Naive thymus-derived CD4-positive, alpha-beta T cell (primary cell): ENCODE data around the gene PPCDC. TPM values are rescaled to one million over a fixed set of nuclear protein-coding genes. Genes with fewer than 3 reads are reported as not detected.
A peak's percentile ranks its signal among the peaks of the same experiment; 100 is the strongest.

Experiments used
- ATAC-seq: fragments of 150-1000 bp; cut with Tn5 transposase; 2 replicates; pipeline ENCODE4 v1.10.0; 2021; ENCODE audit warnings: mild to moderate bottlenecking, moderate library complexity
- CTCF ChIA-PET: fragments of 350-600 bp; sonication (Branson Sonifier 250); formaldehyde crosslinking; loops from one replicate; lab custom pipeline; 2021; ENCODE audit warnings: antibody characterized with exemption; lab: Charles Lee
- POLR2A ChIA-PET: fragments of 350-600 bp; sonication (Branson Sonifier 250); formaldehyde crosslinking; loops from one replicate; lab custom pipeline; 2021; ENCODE audit warnings: antibody characterized with exemption, inconsistent platforms; lab: Charles Lee
- DNase-seq, 9 donors: peaks; one replicate each; pipeline versions ENCODE4 v3.0.0 to v3.0.0-alpha.2; 2020 to 2022; ENCODE audit warnings: mixed read lengths in 1 of 9
- H3K27ac ChIP-seq: one replicate; pipeline ENCODE4 v1.7.0; 2013; ENCODE audit warnings: mild to moderate bottlenecking, low read depth, low read length, moderate library complexity
- H3K27me3 ChIP-seq, 2 donors: one replicate each; pipeline ENCODE4 v1.7.0; 2013; ENCODE audit warnings: low read length in 2 of 2, mild to moderate bottlenecking in 2 of 2, moderate library complexity in 2 of 2; ENCODE audit not compliant: control insufficient read depth in 2 of 2, insufficient read depth in 2 of 2
- H3K36me3 ChIP-seq, 3 experiments: 1 replicate in 2 of 3; 2 replicates in 1 of 3; pipeline ENCODE4 v1.7.0; 2013; ENCODE audit warnings: low read length in 3 of 3, mild to moderate bottlenecking in 3 of 3, moderate library complexity in 1 of 3; ENCODE audit not compliant: insufficient read depth in 3 of 3, control insufficient read depth in 2 of 3
- H3K4me1 ChIP-seq, 2 donors: one replicate each; pipeline ENCODE4 v1.7.0; 2013; ENCODE audit warnings: low read length in 2 of 2, mild to moderate bottlenecking in 2 of 2, moderate library complexity in 1 of 2; ENCODE audit not compliant: control insufficient read depth in 2 of 2, insufficient read depth in 2 of 2
- H3K4me3 ChIP-seq: 2 replicates; pipeline ENCODE4 v1.7.0; 2013; ENCODE audit warnings: mild to moderate bottlenecking, low read length
- H3K9me3 ChIP-seq, 3 experiments: 1 replicate in 2 of 3; 2 replicates in 1 of 3; pipeline ENCODE4 v1.7.0; 2013; ENCODE audit warnings: low read length in 3 of 3; ENCODE audit not compliant: control insufficient read depth in 2 of 3
- H3K27ac Mint-ChIP-seq, 9 donors: one replicate each; pipeline ENCODE4 v1.8.0; 2020 to 2022; ENCODE audit warnings: mixed read lengths in 9 of 9, mild to moderate bottlenecking in 8 of 9, moderate library complexity in 5 of 9, inconsistent platforms in 2 of 9
- H3K27me3 Mint-ChIP-seq, 5 donors: one replicate each; pipeline ENCODE4 v1.8.0; 2021 to 2022; ENCODE audit warnings: mixed read lengths in 5 of 5, mild to moderate bottlenecking in 1 of 5
- H3K36me3 Mint-ChIP-seq, 5 donors: one replicate each; pipeline ENCODE4 v1.8.0; 2020 to 2022; ENCODE audit warnings: mixed read lengths in 5 of 5, mild to moderate bottlenecking in 3 of 5, inconsistent platforms in 1 of 5
- H3K4me1 Mint-ChIP-seq, 7 donors: one replicate each; pipeline ENCODE4 v1.8.0; 2020 to 2022; ENCODE audit warnings: mixed read lengths in 7 of 7, mild to moderate bottlenecking in 3 of 7, inconsistent platforms in 1 of 7
- H3K4me3 Mint-ChIP-seq, 10 donors: one replicate each; pipeline ENCODE4 v1.8.0; 2020 to 2022; ENCODE audit warnings: mild to moderate bottlenecking in 10 of 10, mixed read lengths in 10 of 10, moderate library complexity in 6 of 10, inconsistent platforms in 2 of 10
- H3K9me3 Mint-ChIP-seq, 11 donors: one replicate each; pipeline ENCODE4 v1.8.0; 2020 to 2022; ENCODE audit warnings: mixed read lengths in 11 of 11, mild to moderate bottlenecking in 4 of 11, inconsistent platforms in 1 of 11, moderate library complexity in 1 of 11
- intact Hi-C, 2 donors: fragments of 100-400 bp; cut with micrococcal nuclease; formaldehyde crosslinking; loops; one replicate each; pipeline ENCODE4 v1.15.1; 2023
- polyA plus RNA-seq, 2 donors: library from polyadenylated mRNA; unstranded; fragments of 300-500 nt; fragmentation: Illumina TruSeq; gene quantifications; one replicate each; pipeline ENCODE4 v1.2.3, GENCODE V29; 2021
- total RNA-seq, 6 experiments: library from RNA in 5 of 6; stranded (reverse) in 5 of 6; gene quantifications; 1 replicate in 5 of 6; 2 replicates in 1 of 6; pipeline ENCODE4 v1.2.3 and lab custom pipeline; 2021 to 2026

The PPCDC gene
- total and polyA plus RNA-seq, 7 experiments from 2014 or later, result 11.7 to 31.3 (median 14.5) TPM

GRCh38 chr15:75042730-75043508 lies 19.5 kb downstream of the PPCDC start:
- Histone ChIP-seq H3K27me3 (no peaks in the 10 kb centered on the region), H3K4me1 (peaks cover 0 to 5% of the 10 kb centered on the region in 2 donors), H3K36me3 (peaks cover 0 to 29% (median 0%) of the 10 kb centered on the region in 3 experiments), H3K27ac (no peak overlapping the region), H3K4me3 (no peak overlapping the region), H3K9me3 (no peaks in the 10 kb centered on the region)
- peaks cover 0 to 86% (median 14%) of the 10 kb centered on the region in 7 donors for H3K4me1 Mint-ChIP-seq
- H3K4me3 Mint-ChIP-seq, result peak overlapping the region in 2 of 10 donors; percentile 48 to 79
- intact Hi-C loops, result loop anchor here (1.0 to 5.0 kb wide), 3 partner anchors 24 to 161 kb away; no protein-coding TSS in a partner anchor
- ATAC-seq, result peak; percentile 85
- peak in 3 of 9 donors; percentile 16 to 65 (median 45) for DNase-seq
- POLR2A ChIA-PET, result no interaction called here
- H3K36me3 Mint-ChIP-seq, result peaks cover 0 to 24% (median 8%) of the 10 kb centered on the region in 5 donors
- peak overlapping the region in 2 of 9 donors; percentile 28 to 84 for H3K27ac Mint-ChIP-seq
- H3K27me3 Mint-ChIP-seq, result no peaks in the 10 kb centered on the region
- CTCF ChIA-PET, result interaction anchor here (1.4 kb wide), 1 partner anchor 161 kb away, joined by 4 read pairs; no protein-coding TSS in a partner anchor
- no peaks in the 10 kb centered on the region for H3K9me3 Mint-ChIP-seq

- H3K4me3 ChIP-seq, result no peak overlapping the region
These were observed 20.3 kb downstream of the PPCDC start for GRCh38 chr15:75043509-75044257.

GRCh38 chr15:75044258-75044878 lies 21.0 kb downstream of the PPCDC start:
- peaks cover 4 to 32% (median 8%) of the 10 kb centered on the region in 5 donors for H3K36me3 Mint-ChIP-seq
- H3K4me3 Mint-ChIP-seq, result peak overlapping the region in 1 of 10 donors; percentile 79
- no peaks in the 10 kb centered on the region for H3K27me3 ChIP-seq
- ChIA-PET POLR2A (no interaction called here), CTCF (interaction anchor here (1.3 to 1.4 kb wide), 2 partner anchors 15 to 160 kb away, joined by 3 to 4 read pairs; no protein-coding TSS in a partner anchor)
- H3K4me1 ChIP-seq, result peaks cover 0 to 5% of the 10 kb centered on the region in 2 donors
- intact Hi-C loops, result loop anchor here in 1 of 2 donors (5.0 kb wide), 1 partner anchor 88 kb away; no protein-coding TSS in a partner anchor
- peaks cover 0 to 38% (median 0%) of the 10 kb centered on the region in 3 experiments for H3K36me3 ChIP-seq
- H3K27ac ChIP-seq, result no peak overlapping the region
- ATAC-seq (no peak), DNase-seq (no peak)
- no peak overlapping the region for H3K4me3 ChIP-seq
- H3K27me3 Mint-ChIP-seq, result no peaks in the 10 kb centered on the region
- no peaks in the 10 kb centered on the region for H3K9me3 ChIP-seq
- no peaks in the 10 kb centered on the region for H3K9me3 Mint-ChIP-seq
- H3K4me1 Mint-ChIP-seq, result peaks cover 0 to 75% (median 7%) of the 10 kb centered on the region in 7 donors
- peak overlapping the region in 2 of 9 donors; percentile 47 to 84 for H3K27ac Mint-ChIP-seq

More at GRCh38 chr15:75043509-75044257, 20.3 kb downstream of the PPCDC start:
- ChIA-PET CTCF (interaction anchor here (1.4 kb wide), 1 partner anchor 160 kb away, joined by 4 read pairs; no protein-coding TSS in a partner anchor), POLR2A (no interaction called here)
- H3K36me3 Mint-ChIP-seq, result peaks cover 3 to 28% (median 8%) of the 10 kb centered on the region in 5 donors
- peak overlapping the region in 1 of 9 donors; percentile 84 for H3K27ac Mint-ChIP-seq
- DNase-seq (peak in 1 of 9 donors; percentile 26), ATAC-seq (peak; percentile 65)
- Histone ChIP-seq H3K27ac (no peak overlapping the region), H3K36me3 (peaks cover 0 to 37% (median 0%) of the 10 kb centered on the region in 3 experiments), H3K27me3 (no peaks in the 10 kb centered on the region), H3K9me3 (no peaks in the 10 kb centered on the region), H3K4me1 (peaks cover 0 to 5% of the 10 kb centered on the region in 2 donors)
- intact Hi-C loops, result loop anchor here (1.0 to 5.0 kb wide), 3 partner anchors 24 to 161 kb away; no protein-coding TSS in a partner anchor
- peak overlapping the region in 1 of 10 donors; percentile 79 for H3K4me3 Mint-ChIP-seq
- no peaks in the 10 kb centered on the region for H3K27me3 Mint-ChIP-seq
- H3K9me3 Mint-ChIP-seq, result no peaks in the 10 kb centered on the region
- H3K4me1 Mint-ChIP-seq, result peaks cover 0 to 82% (median 14%) of the 10 kb centered on the region in 7 donors

- Histone ChIP-seq H3K4me1 (peaks cover 0 to 5% of the 10 kb centered on the region in 2 donors), H3K36me3 (peaks cover 0 to 38% (median 0%) of the 10 kb centered on the region in 3 experiments), H3K27ac (no peak overlapping the region), H3K27me3 (no peaks in the 10 kb centered on the region), H3K9me3 (no peaks in the 10 kb centered on the region), H3K4me3 (no peak overlapping the region)
- ATAC-seq (no peak), DNase-seq (no peak)
- H3K27me3 Mint-ChIP-seq, result no peaks in the 10 kb centered on the region
- H3K27ac Mint-ChIP-seq, result peak overlapping the region in 1 of 9 donors; percentile 84
- H3K4me1 Mint-ChIP-seq, result peaks cover 0 to 68% (median 5%) of the 10 kb centered on the region in 7 donors
- intact Hi-C loops, result no loop called here
- POLR2A ChIA-PET, result no interaction called here
- peak overlapping the region in 1 of 10 donors; percentile 79 for H3K4me3 Mint-ChIP-seq
- H3K36me3 Mint-ChIP-seq, result peaks cover 4 to 34% (median 8%) of the 10 kb centered on the region in 5 donors
- CTCF ChIA-PET, result interaction anchor here (1.3 kb wide), 1 partner anchor 16 kb away, joined by 3 read pairs; no protein-coding TSS in a partner anchor
- H3K9me3 Mint-ChIP-seq, result no peaks in the 10 kb centered on the region
These were observed 22.1 kb downstream of the PPCDC start for GRCh38 chr15:75045332-75046015.

GRCh38 chr15:75048394-75048793 lies 25.0 kb downstream of the PPCDC start:
- Mint-ChIP-seq H3K36me3 (peaks cover 0 to 30% (median 8%) of the 10 kb centered on the region in 5 donors), H3K4me3 (no peak overlapping the region), H3K9me3 (no peaks in the 10 kb centered on the region), H3K27ac (no peak overlapping the region), H3K27me3 (no peaks in the 10 kb centered on the region), H3K4me1 (peaks cover 0 to 45% (median 0%) of the 10 kb centered on the region in 7 donors)
- ATAC-seq, result no peak
- DNase-seq, result no peak
- H3K4me3 ChIP-seq, result no peak overlapping the region
- H3K9me3 ChIP-seq, result no peaks in the 10 kb centered on the region
- peaks cover 0 to 38% (median 0%) of the 10 kb centered on the region in 3 experiments for H3K36me3 ChIP-seq
- no peaks in the 10 kb centered on the region for H3K27me3 ChIP-seq
- CTCF ChIA-PET, result no interaction called here
- POLR2A ChIA-PET, result no interaction called here
- intact Hi-C loops, result no loop called here
- no peak overlapping the region for H3K27ac ChIP-seq
- H3K4me1 ChIP-seq, result peaks cover 0 to 5% of the 10 kb centered on the region in 2 donors
